PC-3 (cell line): Measurements from ENCODE around the gene C14orf93. TPM values are rescaled to one million over a fixed set of nuclear protein-coding genes. Genes with fewer than 3 reads are reported as not detected.

Source experiments
- ATAC-seq: fragments of 200-7000 bp; cut with Tn5 transposase; 2 replicates; pipeline ENCODE4 v1.9.1; 2020; ENCODE audit warnings: mild to moderate bottlenecking, moderate library complexity
- BruUV-seq: library from RNA; stranded (reverse); fragments of 400-500 nt; replicated peaks from 2 replicates; lab custom pipeline; 2021; lab: Mats Ljungman, UMichigan
- CTCF ChIA-PET: fragments of 300-600 bp; sonication (Branson Sonifier 250); formaldehyde crosslinking; loops from one replicate; lab custom pipeline; 2022; ENCODE audit warnings: antibody characterized with exemption; lab: Charles Lee
- POLR2A ChIA-PET: fragments of 300-600 bp; sonication (Branson Sonifier 250); formaldehyde crosslinking; loops from one replicate; lab custom pipeline; 2022; ENCODE audit warnings: antibody characterized with exemption; ENCODE audit not compliant: unreplicated experiment; lab: Charles Lee
- DNase-seq: peaks from one replicate; pipeline ENCODE4 v3.0.0-alpha.2; 2015
- H2AFZ ChIP-seq: fragments of 300-600 bp; sonication (generic); 2 replicates; pipeline ENCODE4 v1.6.0; 2016; ENCODE audit warnings: antibody characterized with exemption, low read length
- H3F3A ChIP-seq: fragments of 300-600 bp; sonication (generic); one replicate; pipeline ENCODE4 v1.6.0; 2017; ENCODE audit warnings: antibody characterized with exemption, low read length, control low read depth, mild to moderate bottlenecking; ENCODE audit not compliant: unreplicated experiment
- H3K27ac ChIP-seq: fragments of 300-600 bp; sonication (generic); 2 replicates; pipeline ENCODE4 v1.5.1; 2016; ENCODE audit warnings: mild to moderate bottlenecking, low read length
- H3K27me3 ChIP-seq: fragments of 300-600 bp; sonication (generic); 2 replicates; pipeline ENCODE4 v1.6.1; 2016; ENCODE audit warnings: low read length, mixed read lengths
- H3K36me3 ChIP-seq: fragments of 300-600 bp; sonication (generic); 2 replicates; pipeline ENCODE4 v1.6.1; 2016; ENCODE audit warnings: low read depth, mixed run types, low read length, mixed read lengths
- H3K4me1 ChIP-seq: fragments of 300-600 bp; sonication (generic); 2 replicates; pipeline ENCODE4 v1.5.1; 2016; ENCODE audit warnings: low read length; ENCODE audit not compliant: insufficient read depth
- H3K4me2 ChIP-seq: fragments of 300-600 bp; sonication (generic); 2 replicates; pipeline ENCODE4 v1.6.0; 2016; ENCODE audit warnings: low read length
- H3K4me3 ChIP-seq: fragments of 300-600 bp; sonication (generic); 2 replicates; pipeline ENCODE4 v1.5.1; 2016; ENCODE audit warnings: mild to moderate bottlenecking, low read length, mixed read lengths
- H3K79me2 ChIP-seq: fragments of 300-600 bp; sonication (generic); 2 replicates; pipeline ENCODE4 v1.6.1; 2017; ENCODE audit warnings: low read length, mixed read lengths
- H3K9ac ChIP-seq: fragments of 300-600 bp; sonication (generic); 2 replicates; pipeline ENCODE4 v1.6.0; 2016; ENCODE audit warnings: mild to moderate bottlenecking, low read length
- H3K9me2 ChIP-seq: fragments of 300-600 bp; sonication (generic); replicated peaks from 2 replicates; pipeline ENCODE4 v1.6.1; 2016; ENCODE audit warnings: mixed run types, low read length, mixed read lengths
- H3K9me3 ChIP-seq: fragments of 300-600 bp; sonication (generic); 2 replicates; pipeline ENCODE4 v1.6.1; 2016; ENCODE audit warnings: low read length, mixed read lengths
- H4K20me1 ChIP-seq: fragments of 300-600 bp; sonication (generic); 2 replicates; pipeline ENCODE4 v1.6.1; 2016; ENCODE audit warnings: low read length, mixed read lengths
- EZH2 ChIP-seq: fragments of 300-600 bp; sonication (generic); IDR thresholded peaks from one replicate; pipeline ENCODE4 v1.6.1; 2017; ENCODE audit warnings: antibody characterized with exemption, mild to moderate bottlenecking, low read length; ENCODE audit not compliant: unreplicated experiment
- EZH2phosphoT487 ChIP-seq: fragments of 300-600 bp; sonication (generic); IDR thresholded peaks from 2 replicates; pipeline ENCODE4 v1.6.1; 2018; ENCODE audit warnings: mild to moderate bottlenecking, antibody characterized with exemption, low read length, borderline replicate concordance
- intact Hi-C: fragments of 100-400 bp; cut with micrococcal nuclease; formaldehyde crosslinking; loops from 2 replicates; pipeline ENCODE4 v1.9.0; 2023
- total RNA-seq: library from RNA; depleted of rRNA; stranded (reverse); fragments of >200 nt; gene quantifications from 2 replicates; pipeline ENCODE4 v1.2.3, GENCODE V29; 2014
- TF ChIP-seq, protein P1 (sequence below): fragments of 300-600 bp; sonication (generic); conservative IDR thresholded peaks from 2 replicates; pipeline ENCODE4 v1.5.1; 2017; ENCODE audit warnings: antibody characterized with exemption, low read depth, mild to moderate bottlenecking, low read length

Gene C14orf93
- total RNA-seq, 1 experiment from 2014 or later, result 5.8 TPM

DNA sequence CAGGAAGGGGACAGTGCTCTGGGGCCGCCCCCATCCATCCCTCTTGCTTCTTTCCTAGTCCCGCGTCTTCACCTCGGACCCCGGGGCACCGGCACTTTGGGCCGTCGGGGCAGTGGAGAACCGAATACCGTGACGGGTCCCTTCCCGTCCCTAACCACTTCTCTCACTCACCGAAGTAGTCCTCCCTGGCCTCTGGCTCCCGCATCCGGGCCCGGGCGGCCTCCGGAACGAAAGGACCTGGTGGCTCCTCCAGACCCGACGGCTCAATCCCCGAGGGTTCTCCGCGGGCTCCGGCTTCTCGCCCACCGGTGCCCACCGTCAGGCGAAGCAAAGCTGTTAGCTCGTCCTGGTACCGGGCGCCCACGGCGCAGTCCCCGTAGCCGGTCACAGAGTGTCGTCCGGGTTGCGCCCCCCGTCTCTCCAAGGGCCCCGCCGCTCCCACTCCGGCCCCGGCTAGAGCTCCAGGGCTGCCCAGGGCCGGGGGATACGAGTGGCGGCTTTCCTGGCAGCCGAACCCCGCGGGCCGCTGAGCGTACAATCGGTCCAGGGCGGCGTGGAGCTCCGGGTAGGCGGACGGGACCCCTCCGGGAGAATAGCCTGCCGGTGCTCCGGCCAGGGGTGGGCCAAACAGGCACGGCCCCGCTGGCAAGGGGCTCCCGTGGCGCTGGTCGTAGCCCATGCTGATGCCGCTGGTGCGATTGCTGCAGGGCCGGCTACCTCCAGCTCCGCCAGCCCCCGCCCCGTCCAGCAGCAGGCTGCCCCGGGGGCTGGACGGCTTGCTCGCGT is 28.7 kb downstream of the C14orf93 start:
- peaks cover 4% of the 10 kb centered on the region for H3F3A ChIP-seq
- no peaks in the 10 kb centered on the region for H4K20me1 ChIP-seq
- peak; percentile 43 for DNase-seq
- ChIA-PET CTCF (interaction anchor here (0.6 to 2.4 kb wide), 3 partner anchors 8 to 79 kb away, joined by 3 to 17 read pairs (median 17); partner anchors contain the start of gene PRMT5), POLR2A (interaction anchor here (0.8 to 1.6 kb wide), 2 partner anchors 26 to 113 kb away, joined by 5 to 8 read pairs; partner anchors contain the start of gene ACIN1)
- H3K9ac ChIP-seq, result peak overlapping the region; percentile 77
- intact Hi-C loops, result loop anchor here (10.0 kb wide), 1 partner anchor 204 kb away; the partner anchor contains the start of gene SLC7A8
- no peaks in the 10 kb centered on the region for H3K9me3 ChIP-seq
- H3K27me3 ChIP-seq, result no peaks in the 10 kb centered on the region
- H2AFZ ChIP-seq, result peak overlapping the region; percentile 89
- H3K27ac ChIP-seq, result peak overlapping the region; percentile 29
- peak overlapping the region; percentile 80 for H3K4me3 ChIP-seq
- H3K4me2 ChIP-seq, result peak overlapping the region; percentile 87
- H3K4me1 ChIP-seq, result peaks cover 39% of the 10 kb centered on the region
- ATAC-seq, result no peak; the same call in none of the 2 replicates
- H3K9me2 ChIP-seq, result no peaks in the 10 kb centered on the region
- no peaks in the 10 kb centered on the region for H3K36me3 ChIP-seq
- peaks cover 71% of the 10 kb centered on the region for H3K79me2 ChIP-seq
- BruUV-seq, result TSS peak; percentile 85
- no peak for TF ChIP-seq EZH2phosphoT487
- TF ChIP-seq, protein P1, sequence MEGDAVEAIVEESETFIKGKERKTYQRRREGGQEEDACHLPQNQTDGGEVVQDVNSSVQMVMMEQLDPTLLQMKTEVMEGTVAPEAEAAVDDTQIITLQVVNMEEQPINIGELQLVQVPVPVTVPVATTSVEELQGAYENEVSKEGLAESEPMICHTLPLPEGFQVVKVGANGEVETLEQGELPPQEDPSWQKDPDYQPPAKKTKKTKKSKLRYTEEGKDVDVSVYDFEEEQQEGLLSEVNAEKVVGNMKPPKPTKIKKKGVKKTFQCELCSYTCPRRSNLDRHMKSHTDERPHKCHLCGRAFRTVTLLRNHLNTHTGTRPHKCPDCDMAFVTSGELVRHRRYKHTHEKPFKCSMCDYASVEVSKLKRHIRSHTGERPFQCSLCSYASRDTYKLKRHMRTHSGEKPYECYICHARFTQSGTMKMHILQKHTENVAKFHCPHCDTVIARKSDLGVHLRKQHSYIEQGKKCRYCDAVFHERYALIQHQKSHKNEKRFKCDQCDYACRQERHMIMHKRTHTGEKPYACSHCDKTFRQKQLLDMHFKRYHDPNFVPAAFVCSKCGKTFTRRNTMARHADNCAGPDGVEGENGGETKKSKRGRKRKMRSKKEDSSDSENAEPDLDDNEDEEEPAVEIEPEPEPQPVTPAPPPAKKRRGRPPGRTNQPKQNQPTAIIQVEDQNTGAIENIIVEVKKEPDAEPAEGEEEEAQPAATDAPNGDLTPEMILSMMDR, result no peak
- no peak for TF ChIP-seq EZH2

DNA sequence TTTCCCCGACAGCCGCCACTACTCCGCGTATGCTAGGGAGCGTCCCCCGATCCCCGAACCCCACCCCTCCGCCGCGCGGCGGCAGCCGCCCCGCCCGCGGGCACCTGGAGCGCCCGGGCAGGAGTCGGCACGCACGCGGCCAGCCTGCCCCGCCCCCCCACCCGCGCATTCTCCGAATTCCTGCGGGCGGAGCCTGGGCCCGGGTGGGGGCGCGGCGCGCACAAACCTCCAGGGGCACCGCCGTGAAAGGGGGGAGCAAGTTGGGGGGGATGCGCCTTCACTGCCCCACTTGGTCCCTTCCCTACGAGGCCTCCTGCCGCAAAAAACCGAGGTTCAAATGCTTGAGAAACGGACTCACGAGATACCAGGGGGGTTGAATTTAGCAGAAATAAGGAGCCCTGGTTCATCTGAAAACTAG is 29.3 kb downstream of the C14orf93 start:
- ChIA-PET POLR2A (interaction anchor here (0.5 kb wide), 1 partner anchor 25 kb away, joined by 4 read pairs; no protein-coding TSS in a partner anchor), CTCF (no interaction called here)
- peaks cover 41% of the 10 kb centered on the region for H3K4me1 ChIP-seq
- H3K27ac ChIP-seq, result peak overlapping the region; percentile 78
- intact Hi-C loops, result loop anchor here (10.0 kb wide), 1 partner anchor 204 kb away; the partner anchor contains the start of gene SLC7A8
- H4K20me1 ChIP-seq, result no peaks in the 10 kb centered on the region
- H3K9me3 ChIP-seq, result no peaks in the 10 kb centered on the region
- DNase-seq (peak; percentile 78), ATAC-seq (peak; percentile 16)
- H3K36me3 ChIP-seq, result no peaks in the 10 kb centered on the region
- peak overlapping the region; percentile 80 for H3K4me3 ChIP-seq
- H3K27me3 ChIP-seq, result no peaks in the 10 kb centered on the region
- H3K4me2 ChIP-seq, result peak overlapping the region; percentile 87
- H3K9ac ChIP-seq, result peak overlapping the region; percentile 77
- BruUV-seq, result no TSS peak
- H3F3A ChIP-seq, result peaks cover 4% of the 10 kb centered on the region
- peaks cover 72% of the 10 kb centered on the region for H3K79me2 ChIP-seq
- peak overlapping the region; percentile 89 for H2AFZ ChIP-seq
- no peaks in the 10 kb centered on the region for H3K9me2 ChIP-seq
- TF ChIP-seq EZH2 (no peak), EZH2phosphoT487 (no peak)
- TF ChIP-seq, protein P1, result no peak
